Left ventricle myocardium superior (tissue), 1 donor: Measurements from ENCODE around the gene UACA. TPM values are rescaled to one million over a fixed set of nuclear protein-coding genes. Genes with fewer than 3 reads are reported as not detected.
A peak's percentile ranks its signal among the peaks of the same experiment; 100 is the strongest.
"Not testable (repeated sequence)": the region's sequence is repeated elsewhere in the genome, so short reads cannot be mapped to it uniquely, and the experiment has no call there.

Experiments
- ATAC-seq: fragments of 200-7000 bp; cut with Tn5 transposase; one replicate; pipeline ENCODE4 v1.9.1; 2020; ENCODE audit warnings: mild to moderate bottlenecking, moderate library complexity
- DNase-seq: peaks from one replicate; pipeline ENCODE4 v3.0.0-alpha.2; 2020
- intact Hi-C: fragments of 100-400 bp; cut with micrococcal nuclease; formaldehyde crosslinking; loops from one replicate; pipeline ENCODE4 v1.11.0; 2022
- total RNA-seq: library from RNA; stranded (reverse); fragmentation: NEBNext Ultra II Directional; extraction: Animal tissue kit (Norgen Biotek cat#: 25700); gene quantifications from one replicate; pipeline ENCODE4 v1.2.1, GENCODE V29; 2021
- donor health status: DM: no; HTN: yes; CAD: no; lungs with severe emphysema.

Gene UACA
- total RNA-seq, 1 donor from 2014 or later: 32.9 TPM

DNA sequence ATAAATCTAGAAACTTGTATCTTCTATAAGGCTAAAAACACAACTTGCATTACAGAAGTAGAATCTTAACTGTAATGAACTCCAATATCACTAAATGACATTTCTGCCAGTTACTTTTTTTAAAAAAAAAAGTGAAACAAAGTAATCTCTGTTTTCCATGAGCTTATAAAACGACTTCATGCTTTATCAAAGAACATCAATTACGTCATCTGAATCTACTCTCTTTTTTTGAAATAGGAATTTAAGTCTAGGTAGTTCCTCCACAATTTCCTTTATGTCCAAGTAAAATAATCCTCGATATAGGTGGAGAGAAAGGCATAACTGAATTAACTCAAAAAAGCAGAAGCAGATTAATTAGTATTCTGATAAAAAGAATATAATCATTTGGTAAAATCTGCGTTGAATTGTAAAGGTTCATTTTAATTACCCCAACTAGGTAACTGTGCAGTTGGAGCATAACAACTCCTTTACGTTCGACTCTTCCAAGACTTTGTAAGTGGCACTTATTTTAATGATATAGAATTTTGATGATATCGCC lies 1.4 kb downstream of the UACA start:
- intact Hi-C loops: no loop called here
- ATAC-seq: no peak
- DNase-seq: no peak

DNA sequence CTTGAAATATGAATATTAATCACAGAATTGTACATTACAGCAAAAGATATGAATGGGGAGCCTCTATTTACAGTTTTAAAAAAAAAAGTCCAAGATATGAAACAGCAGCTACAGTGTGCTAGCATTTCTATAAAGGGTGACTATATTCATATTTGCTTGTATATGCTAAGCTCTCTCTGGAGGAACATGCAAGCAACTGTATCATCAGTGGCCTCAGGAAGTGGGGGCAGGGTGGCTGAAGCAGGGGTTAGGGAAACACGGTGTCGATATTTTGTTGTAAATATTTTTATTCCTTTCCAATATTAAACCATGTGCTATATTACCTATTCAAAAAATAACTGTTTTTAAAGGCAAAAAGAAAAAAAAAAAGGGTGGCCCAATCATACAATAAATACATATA lies 2.3 kb downstream of the UACA start:
- intact Hi-C loops: no loop called here
- DNase-seq (no peak), ATAC-seq (no peak)

DNA sequence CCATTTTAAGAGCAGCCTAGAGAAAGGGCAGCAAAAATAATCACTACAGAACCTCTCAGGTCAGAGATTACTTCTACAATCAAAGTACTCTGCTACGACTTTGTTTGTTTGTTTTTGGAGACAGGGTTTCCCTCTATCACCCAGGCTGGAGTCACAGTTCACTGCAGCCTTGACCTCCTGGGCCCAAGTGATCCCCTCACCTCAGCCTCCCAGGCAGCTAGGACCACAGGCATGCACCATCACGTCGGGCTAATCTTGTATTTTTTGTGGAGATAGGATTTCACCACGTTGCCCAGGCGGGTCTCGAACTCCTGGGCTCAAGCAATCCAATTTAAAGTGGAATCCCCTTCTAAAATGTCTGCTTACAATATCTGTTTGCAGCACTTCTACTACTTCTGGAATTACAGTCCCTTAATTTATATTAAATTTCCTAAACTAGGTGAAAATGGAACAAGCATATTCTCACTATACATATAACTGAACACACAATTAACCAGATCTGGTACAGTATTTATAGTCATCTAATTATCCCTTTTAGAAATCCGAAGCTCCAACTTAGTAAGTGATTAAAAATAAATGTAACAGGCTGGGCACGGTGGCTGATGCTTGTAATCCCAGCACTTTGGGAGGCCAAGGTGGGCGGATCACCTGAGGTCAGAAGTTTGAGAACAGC lies 4.4 kb downstream of the UACA start:
- DNase-seq (no peak), ATAC-seq (no peak)
- intact Hi-C loops: no loop called here

DNA sequence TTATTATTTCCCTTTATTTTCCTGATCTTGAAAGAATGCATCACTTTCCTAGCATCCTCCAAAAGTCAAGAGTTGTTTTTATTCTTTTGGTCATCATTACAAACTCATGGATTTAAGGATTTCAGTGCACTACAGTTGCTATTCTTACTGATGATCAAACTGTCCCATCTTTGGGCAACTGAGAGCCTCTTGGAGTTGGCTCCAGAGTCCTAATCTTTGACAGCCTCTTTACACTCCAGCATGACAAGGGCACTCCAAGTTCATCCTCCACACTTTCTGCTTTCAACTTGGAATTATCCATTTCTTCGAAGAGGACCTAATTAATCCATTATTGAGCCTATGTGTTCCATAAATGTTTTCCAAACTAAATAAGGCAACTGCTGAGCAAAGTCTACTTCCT lies 5.7 kb downstream of the UACA start:
- intact Hi-C loops: no loop called here
- no peak for DNase-seq
- peak; percentile 46 for ATAC-seq

DNA sequence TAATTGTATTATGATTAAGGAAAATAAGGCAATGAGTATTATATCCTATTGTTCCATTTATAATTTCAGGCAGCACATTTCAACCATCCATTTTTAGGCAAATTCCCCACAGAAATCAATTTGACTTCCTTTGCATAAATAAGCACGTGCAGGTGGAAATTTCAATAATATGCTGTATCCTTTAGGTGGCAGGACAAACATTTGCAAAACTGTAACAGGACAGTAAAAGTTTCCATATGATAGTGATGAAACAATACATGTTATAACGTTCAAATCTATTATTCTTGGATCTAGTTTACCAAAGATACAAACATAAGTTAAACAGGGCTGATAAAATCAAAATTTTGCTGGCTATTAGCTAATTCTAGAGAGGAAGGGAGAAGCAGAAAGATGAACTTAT lies 8.5 kb downstream of the UACA start:
- ATAC-seq (no peak), DNase-seq (no peak)
- intact Hi-C loops: no loop called here

DNA sequence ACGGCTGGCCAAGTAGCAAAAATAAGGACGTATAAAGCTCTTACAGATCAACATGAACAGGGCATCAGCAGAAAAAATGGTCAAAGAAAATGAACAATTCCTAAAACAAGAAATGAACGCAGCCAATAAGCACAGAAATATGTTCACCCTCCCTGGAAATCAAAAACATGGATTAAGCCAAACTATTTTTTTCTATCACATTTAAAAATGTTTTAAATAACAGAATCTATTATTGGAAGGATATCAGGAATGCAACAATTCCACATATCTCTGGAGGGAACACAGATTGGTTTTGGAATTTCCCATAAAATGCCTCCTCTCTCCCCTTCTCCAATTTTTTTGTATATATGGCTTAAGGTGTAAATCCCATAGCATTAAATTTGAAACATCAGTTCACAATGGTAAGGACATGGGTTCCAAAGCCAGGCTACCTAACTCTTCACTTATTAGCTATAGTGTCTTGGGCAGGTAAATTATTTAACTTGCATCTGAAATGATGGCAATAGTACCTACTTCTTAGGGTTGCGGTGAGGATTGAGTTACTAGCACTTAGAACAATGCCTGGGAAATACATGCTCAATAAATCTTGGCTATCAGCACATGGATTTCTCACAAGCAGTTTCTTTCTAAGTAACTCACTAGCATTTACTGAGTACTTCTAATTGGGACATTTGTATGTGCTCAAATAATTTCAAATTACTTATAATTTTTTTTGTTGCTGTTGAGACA lies 10.1 kb downstream of the UACA start:
- DNase-seq (no peak), ATAC-seq (no peak)
- intact Hi-C loops: no loop called here

DNA sequence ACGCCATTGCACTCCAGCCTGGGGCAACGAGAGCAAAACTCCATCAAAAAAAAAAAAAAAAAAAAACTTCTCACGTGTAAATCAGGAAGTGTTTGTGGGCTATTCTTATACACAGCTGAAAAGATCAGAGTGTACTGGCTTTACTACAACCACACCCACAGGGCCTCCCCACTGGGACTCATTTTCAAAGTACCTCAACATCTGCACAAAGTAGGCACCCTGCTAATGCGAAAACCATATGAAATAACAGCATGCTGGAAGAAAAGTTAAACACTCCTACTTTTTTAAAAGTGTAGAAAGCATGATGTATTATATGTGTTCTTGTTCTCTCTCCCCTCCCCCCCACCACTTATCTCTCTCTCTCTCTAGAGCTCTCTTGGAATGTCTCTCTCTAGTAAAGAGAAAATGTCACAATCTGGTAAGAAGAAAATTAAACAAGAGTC lies 11.1 kb downstream of the UACA start:
- DNase-seq (peak; percentile 72), ATAC-seq (peak; percentile 91)
- intact Hi-C loops: no loop called here

DNA sequence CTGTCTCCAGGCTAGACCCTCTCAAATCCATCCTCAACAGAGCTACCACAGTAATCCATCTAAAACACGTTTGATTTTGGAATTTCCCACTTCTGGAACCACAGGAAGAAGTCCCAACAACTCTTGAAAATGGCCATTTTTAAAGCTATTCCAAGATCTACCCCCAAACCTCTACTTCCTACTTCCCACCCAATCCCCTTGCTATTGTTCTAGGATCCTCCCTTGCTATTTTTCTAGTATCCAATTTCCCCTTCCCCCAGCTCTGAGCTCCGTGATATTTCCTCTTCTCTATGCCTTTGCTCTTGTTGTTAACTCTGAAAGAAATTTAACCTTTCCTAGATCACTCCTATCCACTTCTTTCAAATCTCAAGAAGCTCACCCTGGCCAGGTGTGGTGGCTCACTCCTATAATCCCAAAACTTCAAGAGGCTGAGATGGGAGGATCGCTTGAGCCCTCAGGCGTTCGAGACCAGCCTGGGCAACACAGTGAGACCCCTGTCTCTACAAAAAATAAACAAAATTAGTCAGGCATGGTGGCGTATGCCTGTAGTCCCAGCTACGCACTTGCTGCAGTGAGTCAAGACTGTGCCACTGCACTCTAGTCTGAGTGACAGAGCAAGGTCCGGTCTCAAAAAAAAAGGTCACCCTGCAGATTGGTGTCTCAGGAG lies 13.0 kb downstream of the UACA start:
- no peak for DNase-seq
- ATAC-seq: no peak
- intact Hi-C loops: no loop called here

DNA sequence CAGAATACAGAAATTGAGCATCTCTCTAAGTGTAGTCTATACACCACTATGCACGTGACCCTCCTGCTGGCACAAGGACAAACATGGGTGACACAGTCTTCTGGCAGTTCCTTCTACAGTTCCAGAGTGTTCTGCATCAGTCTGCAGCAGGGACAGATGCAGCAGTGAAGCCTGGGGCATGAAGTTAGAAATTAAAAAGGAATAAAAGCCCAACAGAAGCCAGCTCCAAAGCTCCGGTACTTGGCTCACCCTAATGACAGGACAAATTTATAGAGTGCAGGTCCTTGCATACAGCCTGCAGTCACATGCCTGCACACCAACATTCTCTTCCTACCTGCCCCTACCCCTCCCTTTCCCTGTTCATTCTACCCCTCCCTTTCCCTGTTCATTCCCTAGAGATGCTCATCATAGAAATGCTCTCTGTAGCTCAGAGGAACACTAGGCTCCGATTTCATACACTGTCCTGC lies 15.0 kb downstream of the UACA start:
- DNase-seq (peak; percentile 72), ATAC-seq (peak; percentile 85)
- intact Hi-C loops: no loop called here

DNA sequence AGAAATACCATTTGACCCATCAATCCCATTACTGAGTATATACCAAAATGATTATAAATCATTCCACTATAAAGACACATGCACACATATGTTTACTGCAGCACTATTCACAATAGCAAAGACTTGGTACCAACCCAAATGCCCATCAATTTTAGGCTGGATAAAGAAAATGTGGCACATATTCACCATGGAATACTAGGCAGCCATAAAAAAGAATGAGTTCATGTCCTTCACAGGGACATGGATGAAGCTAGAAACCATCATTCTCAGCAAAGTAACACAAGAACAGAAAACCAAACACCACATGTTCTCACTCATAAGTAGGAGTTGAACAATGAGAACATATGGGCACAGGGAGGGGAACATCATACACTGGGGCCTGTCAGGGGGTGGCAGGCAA lies 16.8 kb downstream of the UACA start:
- DNase-seq, ATAC-seq, intact Hi-C loops: not testable (repeated sequence)

DNA sequence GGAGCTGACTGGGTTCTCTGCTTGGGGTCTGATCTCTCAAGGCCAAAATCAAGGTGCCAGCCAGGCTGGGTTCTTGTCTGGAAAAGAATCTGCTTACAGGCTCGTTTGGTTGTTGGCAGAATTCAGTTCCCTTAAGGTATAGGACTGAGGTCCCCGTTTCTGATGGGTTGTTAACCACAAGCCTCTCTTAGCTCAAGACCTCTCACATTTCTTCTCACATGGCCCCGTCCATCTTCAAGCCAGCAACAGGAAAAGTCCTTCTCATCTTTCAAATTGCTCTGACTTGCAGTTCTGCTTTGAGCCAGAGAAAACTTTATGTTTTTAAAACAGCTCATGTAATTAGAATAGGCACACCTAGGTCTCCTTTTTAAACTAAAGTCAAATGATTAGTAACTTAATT lies 20.4 kb downstream of the UACA start:
- intact Hi-C loops: no loop called here
- DNase-seq (no peak), ATAC-seq (no peak)

DNA sequence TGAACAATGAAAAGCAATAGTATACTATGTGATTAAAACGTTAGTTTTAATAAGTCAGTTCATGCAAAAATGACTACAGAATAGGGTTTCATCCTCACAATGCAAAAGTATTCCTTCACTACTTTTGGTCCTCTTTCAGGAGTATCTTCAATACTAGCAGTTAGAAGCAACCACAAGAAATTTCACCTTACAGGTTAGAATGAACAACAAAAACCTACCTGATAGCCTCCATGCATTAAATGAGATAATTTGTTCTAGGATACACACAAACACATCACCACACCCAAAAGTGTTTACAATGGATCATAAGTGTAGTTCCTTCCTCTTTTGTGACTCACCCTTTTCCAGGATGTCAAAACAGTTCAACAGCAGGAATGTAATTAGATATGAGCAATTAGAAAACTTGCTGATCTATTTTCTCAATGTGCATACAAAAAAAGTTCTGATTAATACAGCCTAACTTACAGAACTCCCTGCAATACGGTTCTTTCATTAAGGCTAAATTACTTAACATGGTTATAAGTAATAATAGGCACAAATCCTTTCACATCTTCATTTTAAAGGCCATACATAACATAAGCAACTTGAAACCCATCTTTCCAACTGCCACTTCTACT lies 21.6 kb downstream of the UACA start:
- intact Hi-C loops: no loop called here

DNA sequence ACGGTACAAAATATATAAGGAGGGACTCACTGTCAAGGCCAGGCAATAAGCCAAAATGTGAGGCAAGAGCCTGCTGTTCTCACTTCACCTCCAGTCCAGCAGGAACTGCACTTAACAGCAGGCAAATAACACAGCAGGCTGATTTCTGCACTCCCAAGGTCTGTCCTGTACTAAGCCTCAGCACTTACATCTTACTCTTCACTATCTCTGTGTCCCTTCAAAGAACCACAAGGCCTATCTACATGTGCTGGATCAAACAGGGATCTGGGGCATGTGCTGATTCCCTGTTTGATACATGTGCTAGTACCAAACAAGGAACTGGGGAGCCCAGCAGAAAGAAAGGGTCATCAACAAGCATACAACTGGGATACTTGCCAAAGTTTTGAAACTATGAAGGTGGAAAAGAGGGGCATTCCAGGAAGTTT lies 22.2 kb downstream of the UACA start:
- DNase-seq (peak; percentile 49), ATAC-seq (peak; percentile 94)
- intact Hi-C loops: no loop called here

More for the DNA sequence above, 21.6 kb downstream of the UACA start:
- ATAC-seq: peak; percentile 40
- DNase-seq: no peak

DNA sequence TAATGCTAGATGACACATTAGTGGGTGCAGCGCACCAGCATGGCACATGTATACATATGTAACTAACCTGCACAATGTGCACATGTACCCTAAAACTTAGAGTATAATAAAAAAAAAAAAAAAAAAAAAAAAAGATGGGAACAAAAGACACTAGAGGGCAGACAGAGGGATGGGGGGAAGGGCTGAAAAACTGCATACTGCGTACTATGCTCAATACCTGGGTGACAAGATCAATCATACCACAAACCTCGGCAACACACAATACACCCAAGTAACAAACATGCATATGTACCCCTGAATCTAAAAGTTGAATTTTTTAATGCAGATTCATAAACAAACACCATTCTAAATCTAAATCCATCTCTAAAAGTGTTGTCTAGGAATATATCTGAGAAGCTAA lies 28.3 kb downstream of the UACA start:
- ATAC-seq, DNase-seq, intact Hi-C loops: not testable (repeated sequence)

DNA sequence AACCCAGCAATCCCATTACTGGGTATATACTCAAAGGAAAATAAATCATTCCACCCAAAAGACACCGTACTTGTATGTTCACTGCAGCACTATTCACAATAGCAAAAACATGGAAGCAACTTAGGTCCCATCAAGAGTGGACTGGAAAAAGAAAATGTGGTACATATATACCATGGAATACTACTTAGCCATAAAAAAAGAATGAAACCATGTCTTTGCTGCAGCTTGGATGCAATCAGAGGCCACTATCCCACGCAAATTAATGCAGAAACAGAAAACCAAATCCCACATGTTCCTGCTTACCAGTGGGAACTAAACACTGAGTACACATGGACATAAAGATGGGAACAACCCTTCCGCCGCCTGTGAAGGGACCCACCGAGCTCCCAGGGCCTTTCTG lies 34.2 kb downstream of the UACA start:
- DNase-seq (no peak), ATAC-seq (no peak)
- intact Hi-C loops: no loop called here

DNA sequence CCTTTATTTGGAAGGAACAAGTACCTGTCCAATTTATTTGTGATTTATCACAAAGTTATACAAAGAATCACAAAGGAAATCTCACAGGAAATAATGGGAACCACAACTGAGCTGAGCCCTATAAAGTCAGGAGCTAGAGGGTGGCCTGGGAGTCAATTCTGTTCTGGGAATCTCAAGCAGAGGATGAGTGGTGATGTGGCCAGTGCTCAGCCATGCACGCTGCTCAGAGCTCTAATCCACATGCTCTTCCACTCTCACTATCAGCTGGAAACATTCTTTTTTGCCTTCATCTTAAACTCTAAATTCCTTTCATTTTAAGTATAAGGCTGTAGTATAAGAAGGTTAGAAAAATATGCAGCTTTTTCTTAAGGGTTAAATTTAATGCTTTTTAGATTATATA lies 36.6 kb downstream of the UACA start:
- no peak for DNase-seq
- ATAC-seq: peak; percentile 57
- intact Hi-C loops: no loop called here

DNA sequence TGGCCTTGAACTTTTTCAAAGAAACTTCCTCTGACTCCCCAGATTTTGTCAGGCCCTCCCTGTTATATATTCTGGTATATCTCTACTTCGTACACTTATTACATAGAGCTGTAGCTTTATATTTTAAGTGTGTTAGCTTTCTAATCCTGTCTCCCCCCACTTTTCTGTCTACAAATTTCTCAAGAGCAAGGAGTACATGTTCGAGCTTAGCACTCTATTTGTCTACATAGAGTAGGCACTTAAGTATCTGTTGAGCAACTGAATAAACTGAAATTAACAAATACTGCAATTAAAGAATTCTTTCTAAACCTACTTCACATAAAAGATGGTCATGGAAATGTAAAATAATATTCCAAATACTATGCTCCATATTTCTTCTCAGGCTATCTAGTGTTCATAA lies 39.4 kb downstream of the UACA start:
- intact Hi-C loops: no loop called here
- ATAC-seq (no peak), DNase-seq (no peak)

DNA sequence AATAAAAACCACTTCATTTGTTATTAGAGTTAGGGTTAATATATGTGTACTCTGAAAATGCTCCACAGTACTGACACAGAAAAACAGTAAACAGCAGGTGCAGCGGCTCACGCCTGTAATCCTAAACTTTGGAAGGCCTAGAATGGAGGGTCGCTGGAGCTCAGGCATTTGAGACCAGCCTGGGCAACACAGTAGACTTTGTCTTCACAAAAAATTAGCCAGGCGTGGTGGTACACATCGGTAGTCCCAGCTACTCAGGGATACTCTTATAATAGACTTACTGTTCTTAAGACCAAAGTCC lies 40.3 kb downstream of the UACA start:
- intact Hi-C loops: no loop called here
- no peak for DNase-seq
- no peak for ATAC-seq

DNA sequence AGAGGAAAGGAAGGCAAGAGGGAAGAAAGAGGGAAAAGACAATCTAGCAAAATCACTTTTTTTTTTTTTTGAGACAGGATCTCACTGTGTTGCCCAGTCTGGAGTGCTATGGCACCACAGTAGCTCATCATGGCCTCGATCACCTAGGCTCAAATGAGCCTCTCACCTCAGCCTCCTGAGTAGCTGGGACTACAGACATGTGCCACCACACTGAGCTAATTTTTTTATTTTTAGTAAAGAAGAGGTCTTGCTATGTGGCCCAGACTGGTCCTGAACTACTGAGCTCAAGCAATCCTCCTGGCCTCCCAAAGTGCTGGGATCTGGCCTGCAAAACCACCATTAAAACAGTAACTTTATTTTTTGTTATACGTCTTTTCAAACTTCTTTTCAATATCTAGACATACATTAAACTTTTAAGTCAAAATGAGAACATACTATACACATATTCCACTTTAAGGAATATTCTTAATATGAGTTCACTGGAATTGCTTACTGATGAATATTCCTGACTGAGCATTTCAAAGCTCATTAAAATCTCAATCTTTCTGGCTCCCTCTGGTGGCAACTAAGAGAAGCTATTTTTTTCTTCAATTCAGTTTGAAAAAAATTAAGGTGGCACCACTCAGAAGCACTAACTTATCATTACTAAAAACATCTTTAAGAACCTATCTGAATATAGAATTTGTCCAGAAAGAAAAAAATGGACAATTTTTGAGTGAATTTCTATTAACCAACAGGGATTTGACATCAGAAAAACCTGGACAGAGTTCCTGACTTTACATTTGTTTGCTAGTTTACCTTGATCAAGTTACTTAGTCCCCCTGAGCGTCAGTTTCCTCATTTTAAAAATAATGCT lies 40.9 kb downstream of the UACA start:
- intact Hi-C loops: no loop called here
- ATAC-seq (peak; percentile 31), DNase-seq (no peak)
